ENCODE measurements around the gene THOC6. TPM values are rescaled to one million over a fixed set of nuclear protein-coding genes. Genes with fewer than 3 reads are reported as not detected.
"Not testable (repeated sequence)": the region's sequence is repeated elsewhere in the genome, so short reads cannot be mapped to it uniquely, and the experiment has no call there.

The THOC6 gene
- total RNA-seq, 1 experiment from 2014 or later = 43.5 TPM

- no peak for DNase-seq (ENCODE audit: low spot score)
Measured at GRCh38 chr16:3030222-3031212, 6.7 kb downstream of the THOC6 start.

- no peak for DNase-seq (ENCODE audit: low spot score)
Measured at GRCh38 chr16:3032624-3033023, 8.8 kb downstream of the THOC6 start.

- no peak for DNase-seq (ENCODE audit: low spot score)
Measured at GRCh38 chr16:3035289-3035971, 11.6 kb downstream of the THOC6 start.

- no peak for DNase-seq (ENCODE audit: low spot score)
Measured at GRCh38 chr16:3035972-3036725, 12.3 kb downstream of the THOC6 start.

GRCh38 chr16:3036726-3037315 is 13.0 kb downstream of the THOC6 start, which contains the start of gene BICDL2:
Gene BICDL2 (minus strand): TSS chr16:3036944. CDS start chr16:3035496, 1,448 bp downstream.
- no peak for DNase-seq (ENCODE audit: low spot score)

- DNase-seq (ENCODE audit: low spot score) = no peak
Measured at GRCh38 chr16:3038256-3038655, 14.4 kb downstream of the THOC6 start.

- no peak for DNase-seq (ENCODE audit: low spot score)
Measured at GRCh38 chr16:3038896-3039295, 15.1 kb downstream of the THOC6 start.

- DNase-seq (ENCODE audit: low spot score) = no peak
Measured at GRCh38 chr16:3042376-3042775, 18.5 kb downstream of the THOC6 start.

GRCh38 chr16:3044708-3045107 is 20.9 kb downstream of the THOC6 start:
- no peak for DNase-seq (ENCODE audit: low spot score)

GRCh38 chr16:3045758-3046640 is 22.2 kb downstream of the THOC6 start, which contains the start of gene MMP25:
Gene MMP25 (plus strand): TSS chr16:3046561. CDS start chr16:3046918, 357 bp downstream.
- DNase-seq (ENCODE audit: low spot score) = no peak

GRCh38 chr16:3046641-3047386 is 23.0 kb downstream of the THOC6 start:
- DNase-seq (ENCODE audit: low spot score) = no peak

GRCh38 chr16:3047387-3047720 is 23.5 kb downstream of the THOC6 start:
- DNase-seq (ENCODE audit: low spot score) = no peak

- no peak for DNase-seq (ENCODE audit: low spot score)
Measured at GRCh38 chr16:3049921-3050481, 26.2 kb downstream of the THOC6 start.

- no peak for DNase-seq (ENCODE audit: low spot score)
Measured at GRCh38 chr16:3050487-3050886, 26.7 kb downstream of the THOC6 start.

GRCh38 chr16:3051009-3051408 is 27.2 kb downstream of the THOC6 start:
- DNase-seq (ENCODE audit: low spot score) = no peak

- DNase-seq (ENCODE audit: low spot score) = no peak
Measured at GRCh38 chr16:3051494-3051893, 27.7 kb downstream of the THOC6 start.

GRCh38 chr16:3052571-3053329 is 28.9 kb downstream of the THOC6 start:
- not testable (repeated sequence) for DNase-seq (ENCODE audit: low spot score)

- not testable (repeated sequence) for DNase-seq (ENCODE audit: low spot score)
Measured at GRCh38 chr16:3053330-3053710, 29.5 kb downstream of the THOC6 start.

All from H4 (cell line).